Kidney epithelial cell (primary cell): Measurements from ENCODE around the gene CDC34. TPM values are rescaled to one million over a fixed set of nuclear protein-coding genes. Genes with fewer than 3 reads are reported as not detected.

Experiments
- DNase-seq: peaks from one replicate; pipeline ENCODE4 v3.0.0-alpha.2; 2010; ENCODE audit warnings: low read depth
- H3K27me3 ChIP-seq: 2 replicates; pipeline ENCODE4 v1.6.0; 2011; ENCODE audit warnings: low read length; ENCODE audit not compliant: control insufficient read depth, insufficient read depth
- H3K36me3 ChIP-seq: 2 replicates; pipeline ENCODE4 v1.5.1; 2011; ENCODE audit warnings: low read length; ENCODE audit not compliant: control insufficient read depth, insufficient read depth
- H3K4me3 ChIP-seq: 2 replicates; pipeline ENCODE4 v1.5.1; 2011; ENCODE audit warnings: low read depth, mild to moderate bottlenecking, control low read depth, low read length
- CTCF ChIP-seq: IDR thresholded peaks from 2 replicates; pipeline ENCODE4 v1.5.1; 2011; ENCODE audit warnings: mild to moderate bottlenecking, moderate library complexity, low read length, control low read depth, inconsistent platforms; ENCODE audit not compliant: insufficient read depth, poor library complexity, severe bottlenecking
- total RNA-seq: library from RNA; depleted of rRNA; stranded (reverse); fragments of >200 nt; gene quantifications from 2 replicates; pipeline ENCODE4 v1.2.3, GENCODE V29; 2015

The CDC34 gene
- total RNA-seq, 1 donor from 2014 or later = 194 TPM

DNA sequence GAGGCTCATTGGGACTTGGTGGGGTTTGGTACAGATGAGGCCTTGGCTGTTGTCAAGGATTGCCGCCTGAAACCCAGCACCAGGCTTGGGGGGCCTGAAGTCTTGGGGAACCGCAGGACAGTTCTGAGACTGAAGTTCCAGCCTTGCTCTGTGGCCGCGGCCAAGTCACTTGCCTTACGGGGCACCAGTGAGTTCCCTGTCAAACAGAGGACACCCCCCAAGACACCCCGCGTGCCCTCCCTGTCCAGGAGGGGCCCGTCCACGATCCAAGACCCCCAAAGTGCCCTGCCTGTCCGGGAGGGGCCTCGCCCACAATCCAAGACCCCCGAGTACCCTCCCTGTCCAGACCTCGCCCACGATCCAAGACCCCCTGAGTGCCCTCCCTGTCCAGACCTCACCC lies 2.5 kb downstream of the CDC34 start:
- Histone ChIP-seq H3K36me3 (no peaks in the 10 kb centered on the region), H3K4me3 (no peak overlapping the region), H3K27me3 (no peaks in the 10 kb centered on the region)
- TF ChIP-seq CTCF = no peak
- no peak for DNase-seq

GRCh38 chr19:535017-535835 lies 3.7 kb downstream of the CDC34 start:
- DNase-seq = no peak
- no peaks in the 10 kb centered on the region for H3K27me3 ChIP-seq
- peak; percentile 25 for TF ChIP-seq CTCF
- no peak overlapping the region for H3K4me3 ChIP-seq
- H3K36me3 ChIP-seq = no peaks in the 10 kb centered on the region

GRCh38 chr19:536031-536880 lies 4.7 kb downstream of the CDC34 start:
- no peaks in the 10 kb centered on the region for H3K36me3 ChIP-seq
- TF ChIP-seq CTCF = no peak
- H3K27me3 ChIP-seq = no peaks in the 10 kb centered on the region
- no peak for DNase-seq
- no peak overlapping the region for H3K4me3 ChIP-seq

GRCh38 chr19:536881-537404 lies 5.4 kb downstream of the CDC34 start:
- Histone ChIP-seq H3K4me3 (no peak overlapping the region), H3K27me3 (no peaks in the 10 kb centered on the region), H3K36me3 (no peaks in the 10 kb centered on the region)
- no peak for TF ChIP-seq CTCF
- DNase-seq = no peak

- H3K36me3 ChIP-seq = peaks cover 1% of the 10 kb centered on the region
- H3K4me3 ChIP-seq = no peak overlapping the region
- TF ChIP-seq CTCF = no peak
- H3K27me3 ChIP-seq = no peaks in the 10 kb centered on the region
- DNase-seq = no peak
Observed at GRCh38 chr19:538641-539428, 7.3 kb downstream of the CDC34 start.
